DOHH2 (cell line): ENCODE results near the gene PLIN5.

ENCODE experiments used
- EZH2phosphoT487 ChIP-seq: fragments of 200-600 bp; sonication (generic); IDR thresholded peaks from 2 replicates; pipeline ENCODE4 v1.6.1; 2017; ENCODE audit warnings: borderline replicate concordance, mild to moderate bottlenecking, antibody characterized with exemption, low read length, moderate library complexity, mixed read lengths
- TF ChIP-seq, protein P1 (sequence below): fragments of 200-600 bp; sonication (generic); IDR thresholded peaks from one replicate; pipeline ENCODE4 v1.5.1; 2014; ENCODE audit warnings: antibody characterized with exemption, mild to moderate bottlenecking, low read depth, low read length; ENCODE audit not compliant: poor library complexity, severe bottlenecking

DNA sequence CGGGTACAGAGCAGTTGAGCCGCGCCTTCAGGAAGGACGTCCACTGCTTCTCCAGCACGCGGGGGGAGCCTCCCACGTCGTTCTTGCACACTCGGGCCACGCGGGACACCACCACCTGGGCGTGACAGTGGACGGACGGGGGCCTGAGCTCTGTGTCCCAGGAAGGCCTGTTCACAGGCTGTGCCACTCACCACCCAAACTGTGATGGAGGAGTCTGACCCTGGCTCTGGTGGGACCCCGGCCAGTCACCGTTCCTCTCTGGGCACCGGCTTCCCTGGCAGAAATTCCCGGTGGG, 17.4 kb upstream of the PLIN5 start:
- TF ChIP-seq, protein P1, sequence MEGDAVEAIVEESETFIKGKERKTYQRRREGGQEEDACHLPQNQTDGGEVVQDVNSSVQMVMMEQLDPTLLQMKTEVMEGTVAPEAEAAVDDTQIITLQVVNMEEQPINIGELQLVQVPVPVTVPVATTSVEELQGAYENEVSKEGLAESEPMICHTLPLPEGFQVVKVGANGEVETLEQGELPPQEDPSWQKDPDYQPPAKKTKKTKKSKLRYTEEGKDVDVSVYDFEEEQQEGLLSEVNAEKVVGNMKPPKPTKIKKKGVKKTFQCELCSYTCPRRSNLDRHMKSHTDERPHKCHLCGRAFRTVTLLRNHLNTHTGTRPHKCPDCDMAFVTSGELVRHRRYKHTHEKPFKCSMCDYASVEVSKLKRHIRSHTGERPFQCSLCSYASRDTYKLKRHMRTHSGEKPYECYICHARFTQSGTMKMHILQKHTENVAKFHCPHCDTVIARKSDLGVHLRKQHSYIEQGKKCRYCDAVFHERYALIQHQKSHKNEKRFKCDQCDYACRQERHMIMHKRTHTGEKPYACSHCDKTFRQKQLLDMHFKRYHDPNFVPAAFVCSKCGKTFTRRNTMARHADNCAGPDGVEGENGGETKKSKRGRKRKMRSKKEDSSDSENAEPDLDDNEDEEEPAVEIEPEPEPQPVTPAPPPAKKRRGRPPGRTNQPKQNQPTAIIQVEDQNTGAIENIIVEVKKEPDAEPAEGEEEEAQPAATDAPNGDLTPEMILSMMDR: no peak
- no peak for TF ChIP-seq EZH2phosphoT487
